IPS DF 6.9 (cell line): ENCODE data around the gene NAA40.
"Not testable (repeated sequence)": the region's sequence is repeated elsewhere in the genome, so short reads cannot be mapped to it uniquely, and the experiment has no call there.

ENCODE experiments used
- DNase-seq: peaks from one replicate; pipeline ENCODE4 v3.0.0-alpha.2; 2013; ENCODE audit warnings: low read depth, low spot score
- H3K27ac ChIP-seq: one replicate; pipeline ENCODE4 v1.5.1; 2013; ENCODE audit warnings: low read length, control low read depth
- H3K27me3 ChIP-seq: 2 replicates; pipeline ENCODE4 v1.6.1; 2013; ENCODE audit warnings: mild to moderate bottlenecking, low read length; ENCODE audit not compliant: control insufficient read depth, insufficient read depth
- H3K36me3 ChIP-seq: 2 replicates; pipeline ENCODE4 v1.6.1; 2013; ENCODE audit warnings: low read length; ENCODE audit not compliant: control insufficient read depth, insufficient read depth
- H3K4me1 ChIP-seq: 2 replicates; pipeline ENCODE4 v1.6.1; 2013; ENCODE audit warnings: low read length; ENCODE audit not compliant: control insufficient read depth, insufficient read depth
- H3K4me3 ChIP-seq: 2 replicates; pipeline ENCODE4 v1.5.1; 2013; ENCODE audit warnings: mild to moderate bottlenecking, low read length
- H3K9me3 ChIP-seq: 2 replicates; pipeline ENCODE4 v1.6.1; 2013; ENCODE audit warnings: low read length, inconsistent platforms; ENCODE audit not compliant: control insufficient read depth, insufficient read depth
- WGBS: extraction: QIAGEN DNeasy Blood & Tissue Kit; methylation state at CpG from one replicate; pipeline ENCODE4 v1.1.7; 2013; ENCODE audit warnings: mixed read lengths, missing lambda C conversion rate; ENCODE audit not compliant: insufficient read length, insufficient coverage; 5-methylcytosine and 5-hydroxymethylcytosine counted together

NAA40 gene

GRCh38 chr11:63940786-63941185 lies 2.0 kb downstream of the NAA40 start:
- no peaks in the 10 kb centered on the region; the same call in 1 of the 2 replicates for H3K4me1 ChIP-seq
- no peaks in the 10 kb centered on the region; the same call in 1 of the 2 replicates for H3K36me3 ChIP-seq
- no CpG with 5 or more reads among the region's 6 CpGs for WGBS
- H3K27me3 ChIP-seq = no peaks in the 10 kb centered on the region
- H3K4me3 ChIP-seq = no peak overlapping the region
- no peaks in the 10 kb centered on the region for H3K9me3 ChIP-seq
- DNase-seq = no peak
- H3K27ac ChIP-seq = no peak overlapping the region

- no CpG with 5 or more reads among the region's 4 CpGs for WGBS
- Histone ChIP-seq H3K27ac (no peak overlapping the region), H3K9me3 (no peaks in the 10 kb centered on the region), H3K4me1 (no peaks in the 10 kb centered on the region; the same call in 1 of the 2 replicates), H3K36me3 (no peaks in the 10 kb centered on the region; the same call in 1 of the 2 replicates), H3K27me3 (no peaks in the 10 kb centered on the region), H3K4me3 (no peak overlapping the region)
- no peak for DNase-seq
Observed at GRCh38 chr11:63941901-63942300, 3.1 kb downstream of the NAA40 start.

- Histone ChIP-seq H3K4me1 (no peaks in the 10 kb centered on the region; the same call in 1 of the 2 replicates), H3K27ac (no peak overlapping the region), H3K27me3 (no peaks in the 10 kb centered on the region), H3K9me3 (no peaks in the 10 kb centered on the region), H3K4me3 (no peak overlapping the region), H3K36me3 (no peaks in the 10 kb centered on the region; the same call in 1 of the 2 replicates)
- no CpG with 5 or more reads among the region's 3 CpGs for WGBS
- no peak for DNase-seq
Observed at GRCh38 chr11:63942803-63943202, 4.0 kb downstream of the NAA40 start.

GRCh38 chr11:63944987-63945386 lies 6.2 kb downstream of the NAA40 start:
- H3K36me3 ChIP-seq = no peaks in the 10 kb centered on the region; the same call in 1 of the 2 replicates

GRCh38 chr11:63945477-63946163 lies 6.8 kb downstream of the NAA40 start:
- Histone ChIP-seq H3K4me3 (no peak overlapping the region), H3K9me3 (no peaks in the 10 kb centered on the region), H3K4me1 (no peaks in the 10 kb centered on the region), H3K27me3 (no peaks in the 10 kb centered on the region), H3K36me3 (no peaks in the 10 kb centered on the region; the same call in 1 of the 2 replicates), H3K27ac (no peak overlapping the region)
- DNase-seq = no peak
- no CpG with 5 or more reads among the region's 14 CpGs for WGBS

More at GRCh38 chr11:63944987-63945386, 6.2 kb downstream of the NAA40 start:
- H3K27ac ChIP-seq = no peak overlapping the region
- H3K4me3 ChIP-seq = no peak overlapping the region
- H3K27me3 ChIP-seq = no peaks in the 10 kb centered on the region
- DNase-seq = no peak
- no CpG with 5 or more reads among the region's 8 CpGs for WGBS
- H3K9me3 ChIP-seq = no peaks in the 10 kb centered on the region
- no peaks in the 10 kb centered on the region for H3K4me1 ChIP-seq

- Histone ChIP-seq H3K9me3 (no peaks in the 10 kb centered on the region), H3K36me3 (peaks cover 38% of the 10 kb centered on the region), H3K4me1 (no peaks in the 10 kb centered on the region), H3K4me3 (no peak overlapping the region), H3K27ac (no peak overlapping the region), H3K27me3 (no peaks in the 10 kb centered on the region)
- no CpG with 5 or more reads among the region's 20 CpGs for WGBS
- DNase-seq = no peak
Observed at GRCh38 chr11:63951779-63952536, 13.2 kb downstream of the NAA40 start.

- no CpG with 5 or more reads among the region's 4 CpGs for WGBS
- H3K4me3 ChIP-seq = no peak overlapping the region
- H3K27me3 ChIP-seq = no peaks in the 10 kb centered on the region
- no peak overlapping the region for H3K27ac ChIP-seq
- H3K9me3 ChIP-seq = no peaks in the 10 kb centered on the region
- peaks cover 38% of the 10 kb centered on the region for H3K36me3 ChIP-seq
- no peaks in the 10 kb centered on the region for H3K4me1 ChIP-seq
- DNase-seq = no peak
Observed at GRCh38 chr11:63952570-63952969, 13.8 kb downstream of the NAA40 start.

GRCh38 chr11:63958008-63958407 lies 19.2 kb downstream of the NAA40 start:
- H3K36me3 ChIP-seq = peaks cover 30% of the 10 kb centered on the region
- H3K27ac ChIP-seq = no peak overlapping the region
- no peak for DNase-seq
- H3K4me3 ChIP-seq = no peak overlapping the region
- WGBS = no CpG with 5 or more reads among the region's 5 CpGs
- H3K4me1 ChIP-seq = peaks cover 1% of the 10 kb centered on the region; the same call in 1 of the 2 replicates
- H3K9me3 ChIP-seq = no peaks in the 10 kb centered on the region
- H3K27me3 ChIP-seq = no peaks in the 10 kb centered on the region

GRCh38 chr11:63961608-63962412 lies 23.0 kb downstream of the NAA40 start:
- no peaks in the 10 kb centered on the region for H3K36me3 ChIP-seq
- no peak overlapping the region for H3K4me3 ChIP-seq
- no peak overlapping the region for H3K27ac ChIP-seq
- H3K9me3 ChIP-seq = no peaks in the 10 kb centered on the region
- no peak for DNase-seq
- no peaks in the 10 kb centered on the region; the same call in none of the 2 replicates for H3K27me3 ChIP-seq
- WGBS = no CpG with 5 or more reads among the region's 19 CpGs
- peaks cover 1% of the 10 kb centered on the region; the same call in 1 of the 2 replicates for H3K4me1 ChIP-seq

- DNase-seq, H3K4me1 ChIP-seq, H3K4me3 ChIP-seq, H3K27me3 ChIP-seq, H3K36me3 ChIP-seq, H3K27ac ChIP-seq, H3K9me3 ChIP-seq: not testable (repeated sequence)
- no CpG with 5 or more reads among the region's 4 CpGs for WGBS
Observed at GRCh38 chr11:63963895-63964294, 25.1 kb downstream of the NAA40 start.
